Stimulated activated CD8-positive, alpha-beta memory T cell treated with anti-CD3 and anti-CD28 coated beads, Interleukin-15, amount 100 ng/mL, for 1 hour (primary cell): Measurements from ENCODE around the gene ADAMTS17.
"Not testable (repeated sequence)": the region's sequence is repeated elsewhere in the genome, so short reads cannot be mapped to it uniquely, and the experiment has no call there.

ENCODE experiments used
- DNase-seq: peaks from one replicate; pipeline ENCODE4 v3.0.0-alpha.2; 2020; ENCODE audit warnings: low read depth

The ADAMTS17 gene

GRCh38 chr15:99997112-99997651 lies 344.6 kb downstream of the ADAMTS17 start:
- DNase-seq = no peak

DNA sequence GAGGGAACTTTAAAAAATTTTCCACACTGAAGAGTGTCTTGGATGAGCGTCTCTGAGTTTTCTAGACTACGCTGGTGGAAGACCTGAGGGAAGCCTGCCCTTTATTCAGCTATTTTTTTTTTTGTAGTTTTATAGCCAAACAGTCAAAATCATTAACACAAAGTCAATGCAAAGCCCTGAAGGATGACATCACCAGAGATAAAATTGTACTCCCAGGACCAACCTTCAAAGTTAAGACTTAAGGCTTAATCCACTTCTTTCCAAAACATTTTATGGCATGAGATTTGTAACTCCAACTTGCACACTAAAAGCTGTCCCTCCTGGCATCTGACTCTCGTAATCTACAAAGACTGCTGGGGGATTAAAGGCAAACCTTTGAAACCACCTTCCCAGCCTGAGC lies 345.1 kb downstream of the ADAMTS17 start:
- no peak for DNase-seq

- no peak for DNase-seq
Observed at GRCh38 chr15:99995543-99995942, 346.2 kb downstream of the ADAMTS17 start.

- no peak for DNase-seq
Observed at GRCh38 chr15:99994849-99995248, 346.9 kb downstream of the ADAMTS17 start.

- no peak for DNase-seq
Observed at GRCh38 chr15:99993681-99994131, 348.1 kb downstream of the ADAMTS17 start.

GRCh38 chr15:99993262-99993661 lies 348.5 kb downstream of the ADAMTS17 start:
- no peak for DNase-seq

DNA sequence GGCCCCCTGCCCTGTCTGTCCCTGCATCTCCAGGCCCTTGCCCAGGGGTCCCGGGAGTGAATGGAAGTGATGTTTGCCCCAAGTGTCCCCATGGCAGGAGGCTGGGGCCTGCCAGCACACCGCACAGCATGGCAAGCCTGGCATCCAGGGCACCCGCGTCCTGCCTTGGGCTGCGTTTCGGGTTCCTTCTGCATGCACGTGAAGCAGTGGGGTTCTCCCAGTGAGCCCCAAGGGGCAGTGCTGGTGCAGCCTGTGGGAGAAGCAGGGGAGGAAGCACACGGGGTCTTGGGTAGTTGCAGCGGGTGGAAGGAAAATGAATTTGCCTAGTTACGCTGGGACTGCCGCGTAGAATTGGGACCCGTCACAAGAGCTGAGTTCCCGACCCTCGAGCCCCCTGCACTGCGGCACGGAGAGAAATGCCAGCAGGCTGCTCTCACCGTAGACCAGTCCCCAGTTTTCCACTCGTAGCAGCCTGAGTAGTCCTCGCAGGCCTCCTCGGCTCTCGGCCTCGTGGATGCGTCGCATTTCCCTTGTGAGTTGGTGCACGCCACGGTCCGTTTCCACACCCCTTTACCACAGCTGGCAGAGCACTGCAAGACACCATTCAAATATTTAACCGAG lies 349.1 kb downstream of the ADAMTS17 start:
- no peak for DNase-seq

- no peak for DNase-seq
Observed at GRCh38 chr15:99989095-99989494, 352.7 kb downstream of the ADAMTS17 start.

DNA sequence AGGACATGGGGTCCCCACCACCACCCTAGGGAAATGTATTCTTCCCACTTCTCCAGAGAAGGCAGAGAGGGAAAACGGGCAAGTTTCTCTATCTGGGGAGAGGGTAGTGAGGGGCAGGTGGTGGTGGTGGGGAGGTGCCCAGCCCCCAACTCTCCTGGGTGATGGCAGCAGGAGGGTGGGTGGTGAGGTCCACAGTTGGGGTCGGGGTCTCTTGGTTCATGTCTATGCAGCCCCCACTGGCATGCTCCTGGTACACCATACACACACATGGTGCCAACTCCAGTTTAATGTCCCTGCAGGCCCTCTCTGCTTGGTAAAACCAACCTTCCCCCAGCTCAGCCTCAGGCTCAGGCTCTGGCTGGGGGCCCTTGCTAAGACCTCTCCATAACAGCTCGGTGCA lies 354.1 kb downstream of the ADAMTS17 start:
- no peak for DNase-seq

DNA sequence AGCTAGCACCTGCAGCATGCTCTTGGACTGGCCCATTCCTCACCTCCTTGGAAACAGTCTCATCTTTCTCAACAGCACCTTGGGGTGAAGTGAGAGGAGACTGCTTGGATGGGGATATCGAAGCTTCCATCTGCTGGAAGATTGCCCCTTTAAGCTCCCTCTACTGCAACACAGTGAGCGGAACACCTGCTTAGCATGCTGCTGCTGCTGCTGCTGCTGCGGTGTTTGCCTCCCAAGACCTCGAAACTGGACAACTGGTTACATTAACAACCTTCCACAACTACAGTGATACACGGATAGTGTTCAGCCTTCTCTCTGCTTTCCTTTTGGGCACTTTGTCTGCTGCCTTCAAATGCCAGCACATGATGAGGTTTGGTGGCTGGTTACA lies 354.7 kb downstream of the ADAMTS17 start:
- DNase-seq = no peak

- DNase-seq = no peak
Observed at GRCh38 chr15:99986297-99987118, 355.3 kb downstream of the ADAMTS17 start.

DNA sequence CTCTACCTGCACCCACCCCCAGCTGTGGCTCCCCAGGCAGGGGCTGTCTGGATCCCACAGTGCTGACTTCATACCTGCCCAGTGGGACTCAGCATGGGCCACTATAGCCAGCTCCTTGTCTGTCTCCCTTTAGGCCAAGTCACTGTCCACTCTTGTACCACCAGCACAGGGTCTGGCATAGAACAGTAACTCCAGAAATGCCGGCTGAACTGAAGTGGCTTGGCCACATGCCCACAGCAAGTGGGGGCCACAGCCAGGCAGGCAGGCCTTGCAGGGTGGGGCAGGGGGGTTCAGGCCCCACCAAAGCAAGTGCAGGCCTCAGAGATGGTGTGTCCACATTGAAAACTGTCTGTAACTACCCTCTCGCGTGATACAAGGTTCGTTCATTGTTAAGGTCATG lies 355.9 kb downstream of the ADAMTS17 start:
- DNase-seq = no peak

DNA sequence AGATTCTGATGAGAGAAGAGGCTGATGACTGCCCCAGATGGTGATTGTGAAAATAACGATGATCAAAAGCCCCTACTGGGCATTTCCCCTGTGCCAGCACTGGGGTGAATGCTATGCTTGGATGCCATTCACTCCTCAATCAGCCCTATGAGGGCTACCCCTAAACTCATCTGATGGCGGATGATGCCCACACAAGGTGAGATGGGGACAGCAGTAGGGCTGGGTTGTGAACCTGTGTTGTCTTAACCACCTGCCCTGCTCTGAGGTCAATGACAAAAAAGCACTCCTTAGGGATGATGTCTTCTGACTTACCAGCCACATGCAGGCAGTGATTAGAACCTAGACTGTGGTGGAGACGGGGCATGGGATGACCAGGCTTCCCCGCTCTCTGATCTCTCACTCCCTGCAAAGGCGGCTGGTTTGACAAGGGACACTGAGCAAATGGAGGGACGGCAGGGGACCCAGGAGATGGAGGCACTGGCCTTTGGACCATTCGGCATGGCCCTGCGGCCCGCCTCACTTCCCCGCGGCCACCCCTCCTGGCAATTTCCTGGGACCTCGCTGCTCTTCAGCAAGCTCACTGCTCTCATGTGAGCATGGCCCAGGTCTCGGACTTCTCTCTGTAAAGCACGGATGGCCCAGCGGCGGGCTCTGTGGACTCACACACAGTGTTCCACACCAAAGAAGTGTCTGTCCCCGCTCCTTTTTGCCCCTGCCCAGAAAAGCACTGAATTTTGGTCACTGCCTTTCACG lies 357.1 kb downstream of the ADAMTS17 start:
- DNase-seq = no peak

DNA sequence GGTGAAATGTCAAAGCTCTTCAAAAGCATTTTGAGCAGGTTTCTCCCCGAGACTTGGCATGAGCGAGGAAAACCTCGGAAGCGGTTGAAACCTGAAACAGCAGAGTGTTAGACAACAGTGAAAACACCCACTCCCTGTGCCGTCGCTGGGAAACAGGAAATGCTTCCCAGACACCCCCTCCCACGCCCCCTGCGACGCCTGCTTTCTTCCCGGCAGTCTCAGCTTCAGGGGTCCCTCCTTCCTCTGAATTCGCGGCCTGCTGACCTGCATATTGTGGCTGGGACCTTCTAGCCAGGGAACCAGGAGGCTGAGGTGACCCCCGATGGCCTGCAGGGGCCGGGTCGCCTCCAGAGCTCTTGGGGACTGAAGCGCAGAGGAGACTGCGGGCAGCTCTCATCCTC lies 357.9 kb downstream of the ADAMTS17 start:
- DNase-seq = no peak

DNA sequence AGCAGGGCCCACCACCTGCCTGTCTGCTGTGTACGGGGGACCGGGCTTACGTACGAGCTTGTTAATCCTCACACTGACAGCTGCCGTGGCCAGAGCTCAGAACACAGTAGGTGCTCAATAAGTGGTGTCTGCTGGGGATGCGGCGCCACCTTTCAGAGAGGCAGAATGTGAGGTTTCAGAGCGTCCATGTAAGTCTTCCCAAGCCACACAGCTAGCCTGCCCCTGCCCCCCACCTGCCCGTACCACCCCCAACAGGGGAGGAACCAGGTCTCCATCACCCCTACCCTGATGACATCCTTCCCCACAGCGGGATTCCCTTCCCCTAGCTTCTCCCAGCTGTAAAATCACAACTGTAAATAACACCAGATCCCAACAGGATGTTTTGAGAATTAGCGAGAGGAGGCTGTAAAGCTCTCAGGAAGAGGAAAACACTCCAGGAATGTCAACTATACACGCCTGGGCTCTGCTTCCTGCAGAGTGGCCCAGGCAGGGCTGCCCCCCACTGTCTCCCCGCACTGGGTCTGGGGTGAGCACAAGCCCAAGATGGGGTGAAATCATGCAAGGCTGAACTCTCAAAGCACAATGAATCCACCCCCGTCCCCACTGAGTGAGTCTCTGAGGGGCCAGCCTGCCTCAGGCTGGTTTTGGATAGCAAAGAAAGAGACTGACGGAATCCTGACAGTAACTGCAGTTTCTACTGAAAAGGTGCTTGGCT lies 358.4 kb downstream of the ADAMTS17 start:
- DNase-seq = no peak

DNA sequence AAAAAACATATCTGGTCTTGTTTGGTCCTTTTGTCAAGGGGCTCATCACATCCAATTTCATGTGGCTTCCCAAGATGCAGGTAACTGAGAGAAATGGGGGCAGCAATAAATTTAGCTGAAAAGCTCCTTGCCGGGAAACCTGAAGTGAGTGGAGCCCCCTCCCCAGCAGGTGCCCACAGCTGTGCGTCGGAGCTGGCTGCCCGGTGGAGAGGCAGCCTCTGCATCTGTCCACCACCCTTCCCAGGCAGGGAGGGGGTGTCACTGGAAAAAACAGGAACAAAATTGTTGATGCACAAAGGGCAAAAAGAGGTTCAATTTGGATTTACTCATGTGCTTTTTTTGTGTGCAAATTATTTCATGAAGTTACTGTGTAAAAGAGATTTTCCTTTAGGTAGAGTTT lies 359.1 kb downstream of the ADAMTS17 start:
- no peak for DNase-seq

GRCh38 chr15:99981839-99982658 lies 359.7 kb downstream of the ADAMTS17 start:
- DNase-seq = no peak

DNA sequence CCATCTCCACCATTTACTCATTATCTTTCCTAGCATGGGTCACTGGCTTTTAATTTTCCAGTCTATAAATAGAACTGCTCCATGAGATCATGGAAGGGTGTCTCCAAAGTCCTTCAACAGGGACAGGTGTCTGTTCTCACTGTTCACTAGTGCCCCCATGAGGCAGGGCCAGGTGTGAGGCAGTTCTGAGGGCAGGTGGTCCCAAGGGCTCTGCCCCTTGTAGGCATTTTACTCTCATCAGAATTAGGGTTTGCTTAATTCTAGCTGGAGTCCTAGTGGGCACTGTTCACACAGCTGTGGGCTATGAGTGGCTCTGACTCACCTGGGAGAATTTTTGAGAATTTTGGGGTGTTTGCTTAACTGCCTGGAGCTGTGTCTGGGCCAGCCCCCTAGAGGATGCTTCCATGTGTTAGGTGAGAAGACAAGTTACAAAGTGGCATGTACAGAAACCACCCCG lies 360.6 kb downstream of the ADAMTS17 start:
- DNase-seq = no peak

DNA sequence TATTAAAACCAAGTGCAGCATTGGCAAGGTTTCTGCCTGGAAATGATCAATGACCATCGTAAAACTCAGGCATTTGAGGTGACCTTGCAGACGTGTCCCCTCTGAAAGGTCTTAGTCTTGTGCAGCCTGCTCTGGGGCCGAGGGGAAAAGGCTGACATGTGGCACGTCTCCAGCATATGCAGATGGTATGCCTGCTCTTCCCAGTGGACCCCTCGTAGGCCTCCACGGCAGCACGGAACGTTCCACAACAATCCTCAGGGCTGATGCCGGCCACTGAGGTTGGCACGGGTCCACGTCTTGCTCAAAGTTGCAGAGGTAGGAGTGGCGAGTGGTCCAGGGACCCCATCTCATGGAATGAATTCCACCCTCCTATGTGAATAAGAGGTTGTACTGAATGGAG lies 361.0 kb downstream of the ADAMTS17 start:
- no peak for DNase-seq

DNA sequence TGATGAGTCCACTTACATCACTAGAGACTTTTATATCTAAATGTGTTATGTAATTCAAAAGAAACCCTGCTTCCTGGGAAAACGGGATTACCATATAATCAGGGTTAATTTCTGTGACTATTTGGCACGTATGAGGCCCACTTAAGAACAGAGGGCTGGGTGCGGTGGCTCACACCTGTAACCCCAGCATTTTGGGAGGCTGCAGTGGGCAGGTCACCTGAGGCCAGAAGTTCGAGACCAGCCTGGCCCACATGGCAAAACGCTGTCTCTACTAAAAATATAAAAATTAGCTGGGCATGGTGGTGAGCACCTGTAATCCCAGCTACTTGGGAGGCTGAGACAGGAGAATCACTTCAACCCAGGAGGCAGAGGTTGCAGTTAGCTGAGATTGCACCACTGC lies 361.9 kb downstream of the ADAMTS17 start:
- not testable (repeated sequence) for DNase-seq

- DNase-seq = no peak
Observed at GRCh38 chr15:99979371-99979770, 362.4 kb downstream of the ADAMTS17 start.
